GM18526 (cell line): Measurements from ENCODE around the gene DGKI.

Experiments used
- POLR2A ChIP-seq: IDR thresholded peaks from 3 replicates; pipeline ENCODE4 v1.6.1; 2011; ENCODE audit not compliant: insufficient read length; ENCODE audit errors: extremely low read depth

DGKI gene

GRCh38 chr7:137703291-137704010, 143.3 kb downstream of the DGKI start:
- TF ChIP-seq POLR2A, result no peak

- no peak for TF ChIP-seq POLR2A
Observed at GRCh38 chr7:137696988-137697387, 149.8 kb downstream of the DGKI start.

GRCh38 chr7:137696376-137696775, 150.4 kb downstream of the DGKI start:
- TF ChIP-seq POLR2A, result no peak

- TF ChIP-seq POLR2A, result no peak
Observed at GRCh38 chr7:137695942-137696341, 150.8 kb downstream of the DGKI start.

- TF ChIP-seq POLR2A, result no peak
Observed at GRCh38 chr7:137695494-137695893, 151.3 kb downstream of the DGKI start.

- TF ChIP-seq POLR2A, result no peak
Observed at GRCh38 chr7:137694405-137694804, 152.4 kb downstream of the DGKI start.

- no peak for TF ChIP-seq POLR2A
Observed at GRCh38 chr7:137692399-137692798, 154.4 kb downstream of the DGKI start.

- no peak for TF ChIP-seq POLR2A
Observed at GRCh38 chr7:137691566-137691965, 155.2 kb downstream of the DGKI start.

- no peak for TF ChIP-seq POLR2A
Observed at GRCh38 chr7:137690635-137691034, 156.1 kb downstream of the DGKI start.

- no peak for TF ChIP-seq POLR2A
Observed at GRCh38 chr7:137689761-137690160, 157.0 kb downstream of the DGKI start.

GRCh38 chr7:137687556-137688265, 159.1 kb downstream of the DGKI start:
- no peak for TF ChIP-seq POLR2A

GRCh38 chr7:137685433-137686164, 161.2 kb downstream of the DGKI start:
- TF ChIP-seq POLR2A, result no peak

- TF ChIP-seq POLR2A, result no peak
Observed at GRCh38 chr7:137684776-137685175, 162.0 kb downstream of the DGKI start.

GRCh38 chr7:137684316-137684715, 162.5 kb downstream of the DGKI start:
- no peak for TF ChIP-seq POLR2A

- no peak for TF ChIP-seq POLR2A
Observed at GRCh38 chr7:137682596-137682995, 164.2 kb downstream of the DGKI start.

GRCh38 chr7:137681657-137682562, 164.9 kb downstream of the DGKI start:
- no peak for TF ChIP-seq POLR2A
